Measurements from ENCODE around the gene POU2AF1.

GRCh38 chr11:111419181-111419580 is 40.1 kb upstream of the POU2AF1 start:
- TF ChIP-seq NFYB (CRISPR knock-in tag; conservative IDR thresholded peaks at IDR 0.05; ENCODE audit: low read depth) = no peak
- no peak for TF ChIP-seq CTCF (IDR thresholded peaks at IDR 0.05)
- TF ChIP-seq JUN (CRISPR knock-in tag; IDR thresholded peaks at IDR 0.05) = no peak
- TF ChIP-seq, protein P1, sequence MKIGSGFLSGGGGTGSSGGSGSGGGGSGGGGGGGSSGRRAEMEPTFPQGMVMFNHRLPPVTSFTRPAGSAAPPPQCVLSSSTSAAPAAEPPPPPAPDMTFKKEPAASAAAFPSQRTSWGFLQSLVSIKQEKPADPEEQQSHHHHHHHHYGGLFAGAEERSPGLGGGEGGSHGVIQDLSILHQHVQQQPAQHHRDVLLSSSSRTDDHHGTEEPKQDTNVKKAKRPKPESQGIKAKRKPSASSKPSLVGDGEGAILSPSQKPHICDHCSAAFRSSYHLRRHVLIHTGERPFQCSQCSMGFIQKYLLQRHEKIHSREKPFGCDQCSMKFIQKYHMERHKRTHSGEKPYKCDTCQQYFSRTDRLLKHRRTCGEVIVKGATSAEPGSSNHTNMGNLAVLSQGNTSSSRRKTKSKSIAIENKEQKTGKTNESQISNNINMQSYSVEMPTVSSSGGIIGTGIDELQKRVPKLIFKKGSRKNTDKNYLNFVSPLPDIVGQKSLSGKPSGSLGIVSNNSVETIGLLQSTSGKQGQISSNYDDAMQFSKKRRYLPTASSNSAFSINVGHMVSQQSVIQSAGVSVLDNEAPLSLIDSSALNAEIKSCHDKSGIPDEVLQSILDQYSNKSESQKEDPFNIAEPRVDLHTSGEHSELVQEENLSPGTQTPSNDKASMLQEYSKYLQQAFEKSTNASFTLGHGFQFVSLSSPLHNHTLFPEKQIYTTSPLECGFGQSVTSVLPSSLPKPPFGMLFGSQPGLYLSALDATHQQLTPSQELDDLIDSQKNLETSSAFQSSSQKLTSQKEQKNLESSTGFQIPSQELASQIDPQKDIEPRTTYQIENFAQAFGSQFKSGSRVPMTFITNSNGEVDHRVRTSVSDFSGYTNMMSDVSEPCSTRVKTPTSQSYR (CRISPR knock-in tag; IDR thresholded peaks at IDR 0.05) = no peak
- TF ChIP-seq SP1 (CRISPR knock-in tag; conservative IDR thresholded peaks at IDR 0.05) = no peak
- TF ChIP-seq, protein P2, sequence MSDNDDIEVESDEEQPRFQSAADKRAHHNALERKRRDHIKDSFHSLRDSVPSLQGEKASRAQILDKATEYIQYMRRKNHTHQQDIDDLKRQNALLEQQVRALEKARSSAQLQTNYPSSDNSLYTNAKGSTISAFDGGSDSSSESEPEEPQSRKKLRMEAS (CRISPR knock-in tag; IDR thresholded peaks at IDR 0.05) = no peak
- TF ChIP-seq ESRRA (CRISPR knock-in tag; IDR thresholded peaks at IDR 0.05; ENCODE audit: borderline replicate concordance) = no peak
